Stimulated activated naive CD8-positive, alpha-beta T cell treated with anti-CD3 and anti-CD28 coated beads, Interleukin-15, Interleukin-2, amounts not matched to agents 100 U/mL and 50 U/mL, for 24 hours (primary cell): Measurements from ENCODE around the gene PMEPA1.

ENCODE experiments used
- ATAC-seq: fragments of 150-1000 bp; cut with Tn5 transposase; one replicate; pipeline ENCODE4 v1.10.0; 2021
- DNase-seq: peaks from one replicate; pipeline ENCODE4 v3.0.0; 2021

Gene PMEPA1

DNA sequence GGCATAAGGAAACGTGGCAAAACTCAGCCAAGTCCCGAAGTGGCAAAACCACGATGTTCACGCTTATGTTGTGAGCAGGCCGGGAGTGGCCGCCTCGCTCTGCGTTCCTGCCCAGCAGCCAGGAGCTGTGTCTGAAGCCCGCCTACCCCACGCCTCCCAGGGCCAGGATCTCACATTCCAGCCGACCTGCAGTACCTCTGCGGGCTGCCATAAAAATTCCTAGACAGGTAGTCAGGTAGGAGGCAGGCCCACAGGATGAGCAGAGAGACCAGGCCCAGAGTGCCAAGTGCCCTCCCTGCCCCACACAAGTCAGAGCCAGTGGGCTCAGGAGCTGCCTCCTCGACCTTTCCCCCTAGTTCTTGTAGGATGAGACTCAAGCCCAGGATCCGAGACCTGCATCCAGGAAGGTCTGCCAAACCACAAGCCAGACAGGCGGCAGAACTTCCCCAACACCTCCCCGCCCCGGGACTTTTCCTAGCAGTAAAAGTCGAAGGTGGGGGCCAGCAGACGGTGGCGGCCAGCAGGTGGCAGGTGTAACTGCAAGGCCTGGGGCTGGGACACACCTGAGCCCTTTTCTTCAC is 16.7 kb downstream of the PMEPA1 start:
- ATAC-seq (no peak), DNase-seq (no peak)

DNA sequence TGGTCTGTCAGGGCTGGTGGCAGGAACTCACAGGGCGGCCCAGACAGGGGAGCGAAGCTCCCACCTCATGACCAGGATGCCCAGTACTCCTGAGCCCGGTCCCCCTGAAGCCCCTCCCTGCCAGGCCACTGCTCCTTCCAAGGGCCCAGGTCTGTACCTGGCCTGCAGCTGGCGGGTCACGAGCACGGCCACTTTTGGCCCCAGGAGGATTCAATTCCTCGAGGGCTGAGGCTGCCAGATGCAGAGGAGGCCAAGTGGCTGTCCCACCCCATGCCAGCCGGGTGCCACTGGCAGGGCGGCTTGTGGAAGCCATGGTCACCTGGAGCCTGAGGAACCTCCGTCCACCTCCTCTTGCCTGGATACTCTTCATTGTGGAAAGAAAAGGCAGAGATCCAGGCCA is 17.4 kb downstream of the PMEPA1 start:
- DNase-seq = no peak
- no peak for ATAC-seq

GRCh38 chr20:57691699-57692098 is 18.1 kb downstream of the PMEPA1 start:
- ATAC-seq (no peak), DNase-seq (no peak)

GRCh38 chr20:57690525-57690924 is 19.3 kb downstream of the PMEPA1 start:
- DNase-seq (no peak), ATAC-seq (no peak)

GRCh38 chr20:57689745-57690481 is 19.9 kb downstream of the PMEPA1 start:
- ATAC-seq (no peak), DNase-seq (no peak)

DNA sequence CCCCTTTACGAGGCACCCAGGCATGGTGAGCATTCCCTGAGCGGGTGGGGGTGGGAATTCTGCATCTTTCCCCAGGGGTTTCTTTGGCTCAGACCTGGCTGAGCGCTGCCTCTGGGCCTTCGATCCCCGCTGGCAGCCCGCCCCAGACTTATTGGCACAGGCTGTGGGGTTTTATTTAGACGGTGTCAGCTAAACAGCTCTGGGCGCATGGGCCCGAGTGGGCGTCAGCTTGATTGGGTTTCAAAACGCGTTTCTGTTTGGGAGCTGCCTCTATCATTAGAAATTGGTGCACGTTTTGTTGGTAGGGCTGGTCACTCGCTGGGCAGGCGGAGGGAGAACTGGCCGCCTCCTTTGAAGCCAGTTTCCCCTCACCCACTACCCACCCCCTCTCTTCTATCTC is 21.0 kb downstream of the PMEPA1 start:
- no peak for DNase-seq
- ATAC-seq = no peak

- no peak for ATAC-seq
These were observed 21.5 kb downstream of the PMEPA1 start for GRCh38 chr20:57688295-57688694.

DNA sequence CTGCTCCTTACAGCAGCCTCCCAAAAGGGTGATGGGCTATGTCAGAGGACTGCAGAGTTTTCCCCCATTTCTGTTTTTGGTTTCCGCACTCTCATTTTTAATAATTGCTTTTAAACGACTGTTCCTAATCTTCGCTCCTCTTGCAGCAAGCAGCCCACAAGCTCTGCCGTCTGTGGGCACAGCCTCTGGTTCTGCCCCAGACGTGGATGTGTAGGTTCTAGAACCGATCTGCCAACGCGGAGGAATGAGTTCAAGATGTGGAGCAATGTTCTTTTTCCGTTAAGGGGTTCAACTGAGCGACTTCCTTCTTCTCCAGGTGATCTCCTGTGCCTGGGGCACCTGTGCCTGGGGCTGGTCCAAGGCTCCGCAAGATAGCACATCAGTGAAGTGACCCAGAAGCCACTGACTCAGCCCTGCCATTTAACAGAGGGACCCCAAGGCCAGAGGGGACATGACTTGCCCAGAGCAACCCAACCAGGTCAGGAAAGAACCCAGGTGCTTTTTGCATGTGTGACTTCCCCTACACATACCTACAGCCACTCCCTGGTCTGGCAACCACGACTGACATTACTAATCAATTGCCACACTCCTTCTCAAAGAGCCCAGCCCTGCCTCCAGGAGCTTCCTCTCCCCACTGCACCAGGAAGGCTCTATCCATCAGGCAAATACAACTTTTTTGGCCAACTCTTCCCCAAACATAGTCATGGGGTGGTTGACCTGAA is 22.7 kb downstream of the PMEPA1 start:
- ATAC-seq (no peak), DNase-seq (no peak)

More at GRCh38 chr20:57688295-57688694, 21.5 kb downstream of the PMEPA1 start:
- no peak for DNase-seq

DNA sequence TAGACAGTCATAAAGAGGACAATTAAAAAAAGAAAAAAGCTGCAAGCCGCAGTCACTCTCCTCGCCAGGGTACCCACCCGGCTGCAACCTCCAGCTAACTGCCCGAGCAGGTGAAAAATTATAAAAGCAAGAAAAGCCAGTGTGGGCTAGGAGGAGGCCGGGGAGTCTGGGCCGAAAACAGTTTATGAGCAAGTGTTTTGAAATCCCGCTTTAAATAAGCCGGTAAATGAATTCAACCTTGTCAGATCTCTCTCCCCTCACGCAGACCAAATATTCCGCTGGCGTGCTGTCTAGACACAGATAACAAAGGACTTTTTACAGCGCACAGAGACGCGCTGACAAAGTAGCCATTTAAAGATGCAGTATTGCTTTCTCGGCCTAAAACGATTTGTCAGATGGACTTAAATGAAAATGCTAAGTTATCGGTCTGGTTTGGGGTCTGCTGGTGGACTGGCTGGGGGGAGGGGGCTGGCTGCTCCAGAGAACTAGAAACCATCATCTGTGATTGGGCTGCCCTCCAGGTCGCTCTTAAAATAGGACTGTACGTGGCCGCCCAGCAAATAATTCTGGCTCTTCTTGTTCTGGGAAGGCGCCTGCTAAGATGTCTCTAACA is 24.6 kb downstream of the PMEPA1 start:
- ATAC-seq (no peak), DNase-seq (no peak)

DNA sequence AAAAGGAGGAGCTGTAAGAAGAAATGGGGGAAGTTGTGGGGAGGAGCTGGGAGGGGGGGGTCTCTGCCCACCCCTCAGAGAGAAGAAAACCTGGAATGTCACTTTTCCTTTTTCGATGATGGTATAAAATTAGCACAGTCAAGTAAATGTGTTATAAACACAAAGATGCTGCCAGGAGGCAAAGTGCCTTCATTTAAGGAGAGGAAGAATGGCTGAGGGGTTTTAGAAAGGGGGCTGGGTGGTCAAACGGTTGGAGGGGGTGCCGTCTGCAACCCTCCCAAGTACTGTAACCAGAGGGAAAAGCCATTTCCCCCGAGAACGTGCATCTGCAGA is 25.0 kb downstream of the PMEPA1 start:
- ATAC-seq (no peak), DNase-seq (no peak)

DNA sequence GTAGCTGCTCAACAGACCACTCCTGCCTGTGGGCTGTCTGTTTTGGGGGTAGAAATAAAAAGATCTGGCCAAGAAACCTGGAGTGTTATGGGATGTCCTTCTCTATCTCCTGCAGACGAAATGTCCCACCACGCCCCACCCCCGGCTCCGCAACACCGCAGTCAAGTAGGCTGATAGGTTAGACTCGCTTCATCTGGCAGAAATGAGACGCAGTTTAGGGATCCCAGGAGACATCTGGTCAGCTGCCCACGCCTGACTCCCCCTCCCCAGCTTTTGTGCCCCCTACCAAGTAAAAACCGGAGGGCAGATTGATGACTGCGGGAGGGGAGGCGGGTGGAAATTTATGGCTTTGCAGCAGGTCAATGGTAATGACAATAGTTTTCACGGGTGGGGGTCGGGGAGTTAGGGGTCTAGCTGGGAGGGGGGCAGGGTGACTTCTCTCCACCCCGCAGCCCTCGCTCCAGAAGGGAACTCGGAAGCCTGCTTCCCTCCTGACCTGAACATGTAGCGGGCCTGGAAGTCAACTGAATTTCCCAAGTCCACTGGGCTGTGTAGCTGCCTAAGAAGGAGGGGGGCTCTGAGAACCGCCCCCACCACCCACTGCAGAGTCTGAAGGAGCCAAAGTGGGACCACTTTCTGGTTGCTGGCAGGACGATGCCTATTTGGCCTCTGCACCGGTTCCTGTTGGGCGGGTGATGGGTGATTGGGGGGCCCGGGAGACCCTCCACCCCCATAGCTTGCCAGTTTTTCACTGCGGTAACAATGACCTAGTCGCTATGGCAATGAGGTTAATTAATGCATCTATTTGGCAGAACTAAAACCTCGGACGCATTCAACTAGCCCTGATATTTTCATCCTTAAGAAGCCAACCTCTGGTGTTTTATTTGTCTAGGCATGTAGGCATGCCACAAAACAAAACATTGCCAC is 25.7 kb downstream of the PMEPA1 start:
- DNase-seq = no peak
- ATAC-seq = no peak

GRCh38 chr20:57683287-57683686 is 26.5 kb downstream of the PMEPA1 start:
- DNase-seq (no peak), ATAC-seq (no peak)

GRCh38 chr20:57682184-57683101 is 27.4 kb downstream of the PMEPA1 start:
- ATAC-seq = no peak
- no peak for DNase-seq

- ATAC-seq (peak; percentile 68), DNase-seq (peak; percentile 52)
These were observed 28.6 kb downstream of the PMEPA1 start for GRCh38 chr20:57680934-57681914.

- DNase-seq = peak; percentile 29
- peak; percentile 59 for ATAC-seq
These were observed 29.6 kb downstream of the PMEPA1 start for GRCh38 chr20:57680131-57680716.

DNA sequence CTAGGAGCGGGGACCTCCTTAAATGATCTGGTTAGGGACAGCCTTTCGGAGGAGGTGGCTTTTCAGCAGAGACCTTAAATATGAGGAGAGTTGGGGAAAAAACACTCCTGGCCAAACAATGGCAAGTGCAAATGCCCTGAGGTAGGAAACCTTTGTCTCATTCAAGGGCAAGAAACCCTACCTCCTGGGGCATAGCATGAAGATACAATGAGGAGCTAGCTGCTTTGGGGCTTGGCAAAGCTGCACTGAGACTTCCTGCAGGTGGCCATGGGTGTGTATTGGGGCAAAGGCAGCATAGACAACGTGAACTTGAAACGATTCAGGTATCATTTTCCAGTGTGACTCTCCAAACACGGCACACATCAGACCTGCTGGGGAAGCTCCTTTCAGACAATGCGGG is 30.7 kb downstream of the PMEPA1 start:
- ATAC-seq = no peak
- DNase-seq = no peak

GRCh38 chr20:57678340-57678739 is 31.5 kb downstream of the PMEPA1 start:
- DNase-seq (no peak), ATAC-seq (no peak)

DNA sequence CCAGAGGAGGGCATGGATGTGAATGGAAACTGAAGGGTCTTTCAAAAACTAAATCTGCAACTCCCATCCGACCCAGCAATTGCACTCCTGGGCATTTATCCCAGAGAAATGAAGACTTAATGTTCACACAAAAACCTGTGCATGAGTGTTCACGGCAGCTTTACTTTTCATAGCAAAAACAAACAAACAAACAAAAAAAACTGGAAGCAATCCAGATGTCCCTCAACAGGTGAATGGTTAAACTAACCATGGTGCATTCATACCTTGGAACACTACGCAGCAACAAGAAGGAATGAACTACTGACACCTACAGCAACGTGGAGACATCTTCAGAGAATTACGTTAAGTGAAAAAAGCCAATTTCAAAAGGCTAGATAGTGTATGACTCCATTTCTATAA is 32.2 kb downstream of the PMEPA1 start:
- DNase-seq (no peak), ATAC-seq (no peak)
